Osteocyte (in vitro differentiated cells): ENCODE data around the gene BCL7A. TPM values are rescaled to one million over a fixed set of nuclear protein-coding genes. Genes with fewer than 3 reads are reported as not detected.

Source experiments
- DNase-seq: peaks from one replicate; pipeline ENCODE4 v3.0.0; 2021; ENCODE audit warnings: mixed read lengths; ENCODE audit not compliant: unreplicated experiment; ENCODE audit errors: extremely low spot score
- H3K27ac Mint-ChIP-seq: one replicate; pipeline ENCODE4 v1.8.0; 2021; ENCODE audit warnings: mild to moderate bottlenecking, mixed read lengths; ENCODE audit not compliant: unreplicated experiment
- H3K27me3 Mint-ChIP-seq: one replicate; pipeline ENCODE4 v1.8.0; 2021; ENCODE audit warnings: mixed read lengths; ENCODE audit not compliant: unreplicated experiment
- H3K36me3 Mint-ChIP-seq: one replicate; pipeline ENCODE4 v1.8.0; 2021; ENCODE audit warnings: mixed read lengths; ENCODE audit not compliant: unreplicated experiment
- H3K4me1 Mint-ChIP-seq: one replicate; pipeline ENCODE4 v1.8.0; 2021; ENCODE audit warnings: mixed read lengths; ENCODE audit not compliant: unreplicated experiment
- H3K4me3 Mint-ChIP-seq: one replicate; pipeline ENCODE4 v1.8.0; 2021; ENCODE audit warnings: mild to moderate bottlenecking, moderate library complexity, mixed read lengths; ENCODE audit not compliant: unreplicated experiment
- H3K9me3 Mint-ChIP-seq: one replicate; pipeline ENCODE4 v1.8.0; 2021; ENCODE audit warnings: mixed read lengths; ENCODE audit not compliant: unreplicated experiment
- CTCF ChIP-seq: fragments of 200-600 bp; sonication (generic); IDR thresholded peaks from 2 replicates; pipeline ENCODE4 v1.5.0; 2021; ENCODE audit warnings: antibody characterized with exemption, mild to moderate bottlenecking, moderate library complexity
- total RNA-seq: library from RNA; stranded (reverse); gene quantifications from 2 replicates; pipeline ENCODE4 v1.2.1, GENCODE V29; 2021

BCL7A gene
- total RNA-seq, 1 donor from 2014 or later = 10.0 TPM

- Mint-ChIP-seq H3K4me3 (no peak overlapping the region), H3K36me3 (peaks cover 10% of the 10 kb centered on the region), H3K27me3 (no peaks in the 10 kb centered on the region), H3K9me3 (no peaks in the 10 kb centered on the region), H3K27ac (no peak overlapping the region), H3K4me1 (peaks cover 38% of the 10 kb centered on the region)
- DNase-seq = no peak
- TF ChIP-seq CTCF = no peak
Observed at GRCh38 chr12:122061253-122061652, 39.6 kb downstream of the BCL7A start.

DNA sequence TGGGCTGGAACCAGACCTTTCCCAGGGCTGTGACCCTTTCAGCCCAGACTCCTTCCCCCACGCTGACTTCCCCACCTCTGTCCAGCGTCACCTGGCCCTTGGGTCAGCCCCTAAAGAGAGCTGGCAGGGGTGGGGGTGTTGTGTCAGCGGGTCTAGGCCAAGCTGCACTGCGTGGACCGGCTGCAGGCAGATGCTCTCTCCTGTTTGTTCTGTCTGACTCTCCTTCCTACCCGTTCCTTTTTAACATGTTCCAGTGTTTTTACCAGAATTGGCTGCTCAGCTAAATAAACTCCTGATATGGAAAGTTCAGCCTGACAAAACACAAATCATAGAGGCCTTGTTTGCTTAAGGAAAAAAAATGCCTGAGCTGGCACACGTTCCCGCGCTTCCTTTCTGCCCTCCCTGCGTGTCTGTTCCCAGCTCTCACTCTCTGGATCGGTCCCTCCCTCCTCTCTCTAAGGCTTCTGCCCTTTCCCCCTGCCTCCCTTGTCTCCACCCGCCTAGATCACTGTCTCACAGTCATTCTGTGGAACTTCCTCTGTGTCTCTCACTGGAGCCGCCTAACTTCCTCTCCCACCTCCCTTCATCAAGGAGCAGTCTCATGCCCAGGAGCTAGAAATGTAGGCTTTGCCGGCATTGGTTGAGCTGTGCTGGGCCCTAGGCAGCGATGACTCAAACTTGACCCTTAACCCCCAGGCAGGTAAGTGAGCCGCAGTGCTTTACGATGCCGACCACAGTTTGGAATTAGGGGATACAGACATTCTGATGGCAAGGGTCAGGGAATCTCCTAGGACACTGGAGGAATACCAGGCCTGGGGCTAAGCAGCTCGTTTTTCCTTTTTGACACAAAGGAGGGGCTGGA is 41.4 kb downstream of the BCL7A start:
- H3K4me1 Mint-ChIP-seq = peaks cover 46% of the 10 kb centered on the region
- no peak for DNase-seq
- H3K9me3 Mint-ChIP-seq = no peaks in the 10 kb centered on the region
- peak overlapping the region; percentile 97 for H3K27ac Mint-ChIP-seq
- H3K27me3 Mint-ChIP-seq = no peaks in the 10 kb centered on the region
- peak overlapping the region; percentile 61 for H3K4me3 Mint-ChIP-seq
- TF ChIP-seq CTCF = no peak
- H3K36me3 Mint-ChIP-seq = peaks cover 10% of the 10 kb centered on the region

DNA sequence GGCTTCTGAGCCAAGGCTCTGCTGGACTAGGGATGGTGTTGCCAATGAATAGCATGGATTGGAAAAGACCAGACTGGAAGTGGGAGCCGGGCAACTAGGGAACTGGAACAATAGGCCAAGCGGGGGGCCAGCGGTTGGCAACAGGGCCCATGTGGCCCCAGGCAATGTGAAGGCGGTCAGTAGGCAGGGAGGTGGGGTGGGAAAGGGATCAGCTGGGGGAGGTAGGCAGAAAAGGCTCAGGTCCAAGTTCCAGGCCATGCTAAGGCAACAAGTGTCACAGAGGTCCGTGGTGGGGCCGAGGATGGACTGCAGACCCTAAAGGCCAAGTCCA is 42.0 kb downstream of the BCL7A start:
- Mint-ChIP-seq H3K36me3 (peaks cover 8% of the 10 kb centered on the region), H3K4me1 (peaks cover 51% of the 10 kb centered on the region), H3K27ac (peak overlapping the region; percentile 97), H3K4me3 (peak overlapping the region; percentile 61), H3K27me3 (no peaks in the 10 kb centered on the region), H3K9me3 (no peaks in the 10 kb centered on the region)
- TF ChIP-seq CTCF = no peak
- DNase-seq = no peak

DNA sequence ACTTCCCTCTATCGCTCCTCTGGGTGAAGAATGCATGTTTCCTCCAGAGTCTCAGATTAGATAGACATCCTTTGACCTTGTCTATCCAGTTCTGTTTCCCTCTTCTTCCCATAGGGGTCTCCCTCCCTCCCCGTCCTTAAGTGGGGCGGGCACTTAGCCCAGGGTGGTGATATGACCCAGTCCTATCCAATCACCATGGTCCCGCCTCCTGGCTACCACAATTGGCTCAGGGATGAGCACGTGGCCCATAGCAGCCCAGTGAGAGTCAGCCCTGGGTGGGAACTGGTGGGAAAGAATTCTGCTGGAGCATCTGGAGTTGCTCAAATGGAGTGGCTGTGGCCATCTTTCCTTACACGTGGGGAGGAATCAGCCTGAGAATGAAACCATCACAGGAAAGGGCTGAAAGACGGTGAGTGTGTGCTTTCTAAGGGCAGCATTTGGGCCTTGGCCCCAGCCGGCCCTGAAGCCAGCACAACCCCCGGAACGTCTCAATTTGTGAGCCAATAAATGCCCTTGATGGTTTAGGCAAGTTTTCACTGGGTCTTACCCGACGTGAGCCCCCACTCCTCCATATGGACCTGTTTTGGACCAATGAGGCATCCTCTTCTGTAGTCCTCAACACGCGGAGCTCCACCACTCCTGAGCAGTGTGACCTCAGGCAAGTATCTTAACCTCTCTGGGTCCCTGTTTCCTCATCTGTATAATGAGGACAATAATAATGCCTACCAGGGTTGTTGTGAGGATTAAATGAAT is 42.5 kb downstream of the BCL7A start:
- H3K4me1 Mint-ChIP-seq = peaks cover 51% of the 10 kb centered on the region
- TF ChIP-seq CTCF = peak; percentile 59
- H3K4me3 Mint-ChIP-seq = peak overlapping the region; percentile 61
- DNase-seq = peak; percentile 93
- peak overlapping the region; percentile 97 for H3K27ac Mint-ChIP-seq
- no peaks in the 10 kb centered on the region for H3K9me3 Mint-ChIP-seq
- H3K27me3 Mint-ChIP-seq = no peaks in the 10 kb centered on the region
- H3K36me3 Mint-ChIP-seq = peaks cover 4% of the 10 kb centered on the region
